Forelimb muscle (tissue), 1 donor: Measurements from ENCODE around the gene YAF2. TPM values are rescaled to one million over a fixed set of nuclear protein-coding genes. Genes with fewer than 3 reads are reported as not detected.

Experiments
- polyA plus RNA-seq: library from polyadenylated mRNA; unstranded; fragments of 120-200 nt; gene quantifications from one replicate; pipeline ENCODE4 v1.2.1, GENCODE V29; 2013; ENCODE audit not compliant: insufficient read length

YAF2 gene
- polyA plus RNA-seq, 1 donor, result 29.6 TPM

Other genes with a start within 250 kb of the YAF2 start
- gene GXYLT1, start 93.4 kb downstream of the YAF2 start, polyA plus RNA-seq, result 15.0 TPM
- 82.4 TPM for gene ZCRB1, start 87.8 kb upstream of the YAF2 start, polyA plus RNA-seq
- 58.8 TPM for gene PPHLN1, start 87.9 kb upstream of the YAF2 start, polyA plus RNA-seq